CD4-positive, alpha-beta T cell (primary cell): Measurements from ENCODE around the gene STPG2. TPM values are rescaled to one million over a fixed set of nuclear protein-coding genes. Genes with fewer than 3 reads are reported as not detected.

Experiments
- ATAC-seq: fragments of 200-7000 bp; cut with Tn5 transposase; one replicate; pipeline ENCODE4 v1.10.0; 2022; ENCODE audit warnings: mild to moderate bottlenecking; ENCODE audit not compliant: poor library complexity
- CTCF ChIA-PET: fragments of 350-600 bp; sonication (Branson Sonifier 250); formaldehyde crosslinking; loops from one replicate; lab custom pipeline; 2021; ENCODE audit warnings: antibody characterized with exemption, inconsistent platforms; lab: Charles Lee
- POLR2A ChIA-PET: fragments of 350-600 bp; sonication (Branson Sonifier 250); formaldehyde crosslinking; loops from one replicate; lab custom pipeline; 2021; ENCODE audit warnings: antibody characterized with exemption, inconsistent platforms; lab: Charles Lee
- DNase-seq, 14 experiments: peaks; one replicate each; pipeline ENCODE4 v3.0.0-alpha.2; 2013 to 2020; ENCODE audit warnings: mixed read lengths in 2 of 14
- H3K27ac ChIP-seq, 2 donors: one replicate each; pipeline versions ENCODE4 v1.5.1 to v1.7.0; 2013; ENCODE audit warnings: low read length in 2 of 2, low read depth in 1 of 2, mild to moderate bottlenecking in 1 of 2
- H3K27me3 ChIP-seq, 2 experiments: 1 replicate in 1 of 2; 2 replicates in 1 of 2; pipeline versions ENCODE4 v1.6.1 to v1.7.0; 2013; ENCODE audit warnings: low read length in 2 of 2, control low read depth in 1 of 2, mild to moderate bottlenecking in 1 of 2, moderate library complexity in 1 of 2; ENCODE audit not compliant: insufficient read depth in 2 of 2, control insufficient read depth in 1 of 2
- H3K36me3 ChIP-seq: one replicate; pipeline ENCODE4 v1.6.1; 2013; ENCODE audit warnings: low read length, control low read depth; ENCODE audit not compliant: insufficient read depth
- H3K4me1 ChIP-seq: one replicate; pipeline ENCODE4 v1.6.1; 2013; ENCODE audit warnings: low read length, control low read depth; ENCODE audit not compliant: insufficient read depth
- H3K4me3 ChIP-seq: one replicate; pipeline ENCODE4 v1.5.1; 2013; ENCODE audit warnings: mild to moderate bottlenecking, low read length, moderate library complexity
- H3K9me3 ChIP-seq, 2 experiments: 1 replicate in 1 of 2; 2 replicates in 1 of 2; pipeline versions ENCODE4 v1.6.1 to v1.7.0; 2013; ENCODE audit warnings: low read length in 2 of 2, mild to moderate bottlenecking in 2 of 2, control low read depth in 1 of 2, moderate library complexity in 1 of 2; ENCODE audit not compliant: control insufficient read depth in 1 of 2, insufficient read depth in 1 of 2
- H3K27ac Mint-ChIP-seq: one replicate; pipeline ENCODE4 v1.8.0; 2020; ENCODE audit warnings: mixed read lengths
- H3K27me3 Mint-ChIP-seq: one replicate; pipeline ENCODE4 v1.8.0; 2021; ENCODE audit warnings: mixed read lengths
- H3K36me3 Mint-ChIP-seq: one replicate; pipeline ENCODE4 v1.8.0; 2021; ENCODE audit warnings: low read depth, mixed read lengths
- H3K4me1 Mint-ChIP-seq: one replicate; pipeline ENCODE4 v1.8.0; 2021; ENCODE audit warnings: low read depth, mixed read lengths
- H3K4me3 Mint-ChIP-seq: one replicate; pipeline ENCODE4 v1.8.0; 2020; ENCODE audit warnings: mild to moderate bottlenecking, mixed read lengths
- H3K9me3 Mint-ChIP-seq: one replicate; pipeline ENCODE4 v1.8.0; 2020; ENCODE audit warnings: mixed read lengths
- CTCF ChIP-seq: fragments of 200-600 bp; IDR thresholded peaks from one replicate; pipeline ENCODE4 v1.8.0; 2022; ENCODE audit warnings: antibody characterized with exemption, mild to moderate bottlenecking
- intact Hi-C, 2 experiments: fragments of 100-400 bp; cut with DNase I in 1 of 2; cut with micrococcal nuclease in 1 of 2; formaldehyde crosslinking; loops; one replicate each; pipeline versions ENCODE4 v1.15.1 to v1.9.0; 2023 to 2025; cut with DNase I, micrococcal nuclease
- total RNA-seq, 174 experiments: library from RNA in 2 of 174; stranded (reverse) in 2 of 174; gene quantifications; one replicate each; pipeline ENCODE4 v1.2.3 and lab custom pipeline; 2021 to 2026

The STPG2 gene
- total RNA-seq, 2 experiments from 2014 or later = 0.22 to 0.28 TPM

- ChIA-PET CTCF (no interaction called here), POLR2A (no interaction called here)
- H3K27me3 ChIP-seq = no peaks in the 10 kb centered on the region
- Mint-ChIP-seq H3K4me1 (no peaks in the 10 kb centered on the region), H3K27ac (no peak overlapping the region), H3K27me3 (no peaks in the 10 kb centered on the region), H3K36me3 (no peaks in the 10 kb centered on the region), H3K9me3 (peaks cover 13% of the 10 kb centered on the region), H3K4me3 (no peak overlapping the region)
- DNase-seq (no peak), ATAC-seq (no peak)
- H3K4me3 ChIP-seq = no peak overlapping the region
- no peak overlapping the region for H3K27ac ChIP-seq
- intact Hi-C loops = no loop called here
- peaks cover 0 to 8% of the 10 kb centered on the region in 2 experiments for H3K9me3 ChIP-seq
- no peak for TF ChIP-seq CTCF
- H3K4me1 ChIP-seq = no peaks in the 10 kb centered on the region
- H3K36me3 ChIP-seq = no peaks in the 10 kb centered on the region
Observed at GRCh38 chr4:97917115-97917514, 226.2 kb downstream of the STPG2 start.

GRCh38 chr4:97912156-97912555 is 231.1 kb downstream of the STPG2 start:
- no peak for ATAC-seq

GRCh38 chr4:97911236-97911906 is 231.9 kb downstream of the STPG2 start:
- H3K27me3 Mint-ChIP-seq = no peaks in the 10 kb centered on the region
- H3K9me3 ChIP-seq = peaks cover 0 to 14% of the 10 kb centered on the region in 2 experiments
- DNase-seq (no peak), ATAC-seq (no peak)
- H3K27ac Mint-ChIP-seq = no peak overlapping the region
- ChIA-PET CTCF (no interaction called here), POLR2A (no interaction called here)
- H3K9me3 Mint-ChIP-seq = peaks cover 9% of the 10 kb centered on the region
- no peaks in the 10 kb centered on the region for H3K36me3 ChIP-seq
- intact Hi-C loops = no loop called here
- H3K4me3 Mint-ChIP-seq = no peak overlapping the region
- no peaks in the 10 kb centered on the region for H3K4me1 ChIP-seq
- H3K36me3 Mint-ChIP-seq = no peaks in the 10 kb centered on the region
- H3K27ac ChIP-seq = no peak overlapping the region
- H3K4me3 ChIP-seq = no peak overlapping the region
- H3K4me1 Mint-ChIP-seq = no peaks in the 10 kb centered on the region
- H3K27me3 ChIP-seq = no peaks in the 10 kb centered on the region
- TF ChIP-seq CTCF = no peak

More at GRCh38 chr4:97912156-97912555, 231.1 kb downstream of the STPG2 start:
- H3K27me3 ChIP-seq = no peaks in the 10 kb centered on the region
- H3K27ac Mint-ChIP-seq = no peak overlapping the region
- no peaks in the 10 kb centered on the region for H3K4me1 Mint-ChIP-seq
- DNase-seq = no peak
- ChIA-PET CTCF (interaction anchor here (1.1 kb wide), 1 partner anchor 20 kb away, joined by 3 read pairs; no protein-coding TSS in a partner anchor), POLR2A (no interaction called here)
- H3K36me3 Mint-ChIP-seq = no peaks in the 10 kb centered on the region
- intact Hi-C loops = no loop called here
- H3K9me3 ChIP-seq = peaks cover 0 to 20% of the 10 kb centered on the region in 2 experiments
- H3K27ac ChIP-seq = no peak overlapping the region
- H3K4me3 Mint-ChIP-seq = no peak overlapping the region
- H3K27me3 Mint-ChIP-seq = no peaks in the 10 kb centered on the region
- TF ChIP-seq CTCF = no peak
- H3K4me1 ChIP-seq = no peaks in the 10 kb centered on the region
- H3K36me3 ChIP-seq = no peaks in the 10 kb centered on the region
- H3K4me3 ChIP-seq = no peak overlapping the region
- peaks cover 9% of the 10 kb centered on the region for H3K9me3 Mint-ChIP-seq
